Measurements from ENCODE around the gene CDC42BPA. TPM values are rescaled to one million over a fixed set of nuclear protein-coding genes. Genes with fewer than 3 reads are reported as not detected.

Gene CDC42BPA
- total and polyA plus RNA-seq, 3 donors from 2014 or later, result 39.9 to 109 (median 105) TPM

- 81 to 92% methylated on average over 4 to 10 of the region's 10 CpGs for WGBS, 2 donors
- TF ChIP-seq POLR2A (IDR thresholded peaks at IDR 0.05), result no peak
- no peak for TF ChIP-seq CTCF (IDR thresholded peaks at IDR 0.05)
- no peak for DNase-seq
- no peak overlapping the region for H3K27ac ChIP-seq
- H3K4me3 ChIP-seq, result no peak overlapping the region
- no peaks in the 10 kb centered on the region for H3K36me3 ChIP-seq (ENCODE audit: low read depth, missing control alignments)
- H3K4me1 ChIP-seq, result peaks cover 22% of the 10 kb centered on the region
- intact Hi-C loops (cut with DNase I; ENCODE audit: low total_unique reads), result no loop called here
- no peaks in the 10 kb centered on the region for H3K9me3 ChIP-seq
- H3K27me3 ChIP-seq, result no peaks in the 10 kb centered on the region
Observed at GRCh38 chr1:226978432-226979114, 339.7 kb downstream of the CDC42BPA start.

- no peak for DNase-seq
- intact Hi-C loops (cut with DNase I; ENCODE audit: low total_unique reads), result no loop called here
- WGBS, 2 donors, result 81% methylated on average over 18 to 20 of the region's 20 CpGs
- no peaks in the 10 kb centered on the region for H3K27me3 ChIP-seq
- H3K4me1 ChIP-seq, result peaks cover 29% of the 10 kb centered on the region
- H3K36me3 ChIP-seq (ENCODE audit: low read depth, missing control alignments), result no peaks in the 10 kb centered on the region
- no peak overlapping the region for H3K4me3 ChIP-seq
- H3K27ac ChIP-seq, result no peak overlapping the region
- no peaks in the 10 kb centered on the region for H3K9me3 ChIP-seq
- no peak for TF ChIP-seq POLR2A (IDR thresholded peaks at IDR 0.05)
- TF ChIP-seq CTCF (IDR thresholded peaks at IDR 0.05), result no peak
Observed at GRCh38 chr1:226977643-226978431, 340.5 kb downstream of the CDC42BPA start.

GRCh38 chr1:226976978-226977642 lies 341.2 kb downstream of the CDC42BPA start:
- Histone ChIP-seq H3K27ac (no peak overlapping the region), H3K27me3 (no peaks in the 10 kb centered on the region), H3K4me1 (peaks cover 29% of the 10 kb centered on the region), H3K36me3 (ENCODE audit: low read depth, missing control alignments) (no peaks in the 10 kb centered on the region), H3K9me3 (no peaks in the 10 kb centered on the region), H3K4me3 (no peak overlapping the region)
- no peak for TF ChIP-seq POLR2A (IDR thresholded peaks at IDR 0.05)
- TF ChIP-seq CTCF (IDR thresholded peaks at IDR 0.05), result no peak
- intact Hi-C loops (cut with DNase I; ENCODE audit: low total_unique reads), result no loop called here
- peak; percentile 13 for DNase-seq
- 85 to 86% methylated on average over 9 to 20 of the region's 21 CpGs for WGBS, 2 donors

GRCh38 chr1:226976276-226976977 lies 341.9 kb downstream of the CDC42BPA start:
- TF ChIP-seq POLR2A (IDR thresholded peaks at IDR 0.05) (no peak), CTCF (IDR thresholded peaks at IDR 0.05) (no peak)
- H3K36me3 ChIP-seq (ENCODE audit: low read depth, missing control alignments), result no peaks in the 10 kb centered on the region
- intact Hi-C loops (cut with DNase I; ENCODE audit: low total_unique reads), result no loop called here
- H3K27ac ChIP-seq, result no peak overlapping the region
- no peak for DNase-seq
- H3K9me3 ChIP-seq, result no peaks in the 10 kb centered on the region
- WGBS, 2 donors, result 82 to 88% methylated on average over 11 to 34 of the region's 34 CpGs
- peaks cover 29% of the 10 kb centered on the region for H3K4me1 ChIP-seq
- H3K27me3 ChIP-seq, result no peaks in the 10 kb centered on the region
- no peak overlapping the region for H3K4me3 ChIP-seq

Data from testis (tissue), 3 donors.